IPS-15b (cell line): Measurements from ENCODE around the gene RAPSN.

Experiments used
- H3K27me3 ChIP-seq: one replicate; pipeline ENCODE4 v1.6.1; 2013; ENCODE audit warnings: low read length; ENCODE audit not compliant: control insufficient read depth, insufficient read depth
- H3K36me3 ChIP-seq: one replicate; pipeline ENCODE4 v1.6.1; 2013; ENCODE audit warnings: low read length; ENCODE audit not compliant: control insufficient read depth, insufficient read depth
- H3K4me1 ChIP-seq: one replicate; pipeline ENCODE4 v1.6.1; 2013; ENCODE audit warnings: mild to moderate bottlenecking, low read length; ENCODE audit not compliant: control insufficient read depth, insufficient read depth
- H3K4me3 ChIP-seq: one replicate; pipeline ENCODE4 v1.5.1; 2013; ENCODE audit warnings: low read depth, low read length
- H3K9ac ChIP-seq: one replicate; pipeline ENCODE4 v1.6.1; 2013; ENCODE audit warnings: low read depth, mild to moderate bottlenecking, low read length
- H3K9me3 ChIP-seq: one replicate; pipeline ENCODE4 v1.6.1; 2013; ENCODE audit warnings: mild to moderate bottlenecking, low read length; ENCODE audit not compliant: control insufficient read depth, insufficient read depth

RAPSN gene

DNA sequence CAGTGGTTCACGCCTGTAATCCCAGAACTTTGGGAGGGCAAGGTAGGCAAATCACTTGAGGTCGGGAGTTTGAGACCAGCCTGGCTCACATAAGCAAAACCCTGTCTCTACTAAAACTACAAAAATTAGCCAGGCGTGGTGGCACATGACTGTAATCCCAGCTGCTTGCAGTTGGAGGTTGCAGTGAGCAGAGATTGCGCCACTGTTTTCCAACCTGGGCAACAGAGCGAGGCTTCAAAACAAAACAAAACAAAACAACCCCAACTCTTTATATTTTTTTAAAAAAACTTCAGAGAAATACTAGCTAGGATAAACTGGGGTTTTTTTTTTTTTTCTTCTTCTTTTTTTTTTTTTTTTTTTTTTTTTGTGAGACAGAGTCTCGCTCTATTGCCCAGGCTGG is 31.8 kb upstream of the RAPSN start:
- Histone ChIP-seq H3K36me3 (peaks cover 63% of the 10 kb centered on the region), H3K4me1 (no peaks in the 10 kb centered on the region), H3K4me3 (no peak overlapping the region), H3K9me3 (no peaks in the 10 kb centered on the region), H3K27me3 (no peaks in the 10 kb centered on the region), H3K9ac (no peak overlapping the region)

- Histone ChIP-seq H3K36me3 (peaks cover 68% of the 10 kb centered on the region), H3K4me1 (no peaks in the 10 kb centered on the region), H3K9ac (no peak overlapping the region), H3K4me3 (no peak overlapping the region), H3K27me3 (no peaks in the 10 kb centered on the region), H3K9me3 (no peaks in the 10 kb centered on the region)
These were observed 29.9 kb upstream of the RAPSN start for GRCh38 chr11:47478651-47479329.

DNA sequence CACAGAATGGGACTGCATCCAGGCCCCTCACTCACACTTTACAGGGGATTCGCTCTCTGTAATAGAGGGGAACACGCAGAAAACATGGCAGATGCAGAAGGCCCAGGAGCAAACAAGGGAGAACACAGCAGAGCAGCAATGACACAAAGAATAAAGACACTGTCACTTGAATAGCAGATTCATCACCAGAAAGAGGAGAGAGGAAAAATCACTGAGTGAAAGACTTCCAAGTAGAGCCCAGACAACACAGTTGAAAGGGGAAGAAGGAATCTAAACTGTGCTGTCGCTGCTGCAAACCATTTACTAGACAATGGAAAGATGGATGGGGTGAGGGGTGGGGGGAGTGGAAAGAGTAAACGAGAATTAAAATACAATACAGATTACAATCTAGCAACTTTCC is 28.8 kb upstream of the RAPSN start:
- no peak overlapping the region for H3K4me3 ChIP-seq
- no peaks in the 10 kb centered on the region for H3K9me3 ChIP-seq
- peaks cover 64% of the 10 kb centered on the region for H3K36me3 ChIP-seq
- no peaks in the 10 kb centered on the region for H3K4me1 ChIP-seq
- no peak overlapping the region for H3K9ac ChIP-seq
- no peaks in the 10 kb centered on the region for H3K27me3 ChIP-seq

GRCh38 chr11:47477323-47477722 is 28.4 kb upstream of the RAPSN start:
- no peaks in the 10 kb centered on the region for H3K4me1 ChIP-seq
- no peaks in the 10 kb centered on the region for H3K9me3 ChIP-seq
- peaks cover 64% of the 10 kb centered on the region for H3K36me3 ChIP-seq
- H3K4me3 ChIP-seq, result no peak overlapping the region
- H3K27me3 ChIP-seq, result no peaks in the 10 kb centered on the region
- H3K9ac ChIP-seq, result no peak overlapping the region

GRCh38 chr11:47470671-47471070 is 21.7 kb upstream of the RAPSN start:
- H3K36me3 ChIP-seq, result peaks cover 55% of the 10 kb centered on the region
- no peaks in the 10 kb centered on the region for H3K27me3 ChIP-seq
- no peaks in the 10 kb centered on the region for H3K9me3 ChIP-seq
- H3K4me3 ChIP-seq, result no peak overlapping the region
- H3K9ac ChIP-seq, result no peak overlapping the region
- peaks cover 8% of the 10 kb centered on the region for H3K4me1 ChIP-seq

GRCh38 chr11:47469361-47470179 is 20.6 kb upstream of the RAPSN start:
- no peak overlapping the region for H3K4me3 ChIP-seq
- H3K9ac ChIP-seq, result no peak overlapping the region
- no peaks in the 10 kb centered on the region for H3K27me3 ChIP-seq
- H3K9me3 ChIP-seq, result no peaks in the 10 kb centered on the region
- H3K36me3 ChIP-seq, result peaks cover 44% of the 10 kb centered on the region
- peaks cover 17% of the 10 kb centered on the region for H3K4me1 ChIP-seq

- Histone ChIP-seq H3K4me1 (peaks cover 18% of the 10 kb centered on the region), H3K9ac (no peak overlapping the region), H3K27me3 (no peaks in the 10 kb centered on the region), H3K9me3 (no peaks in the 10 kb centered on the region), H3K4me3 (no peak overlapping the region), H3K36me3 (peaks cover 39% of the 10 kb centered on the region)
These were observed 19.8 kb upstream of the RAPSN start for GRCh38 chr11:47468598-47469214.

DNA sequence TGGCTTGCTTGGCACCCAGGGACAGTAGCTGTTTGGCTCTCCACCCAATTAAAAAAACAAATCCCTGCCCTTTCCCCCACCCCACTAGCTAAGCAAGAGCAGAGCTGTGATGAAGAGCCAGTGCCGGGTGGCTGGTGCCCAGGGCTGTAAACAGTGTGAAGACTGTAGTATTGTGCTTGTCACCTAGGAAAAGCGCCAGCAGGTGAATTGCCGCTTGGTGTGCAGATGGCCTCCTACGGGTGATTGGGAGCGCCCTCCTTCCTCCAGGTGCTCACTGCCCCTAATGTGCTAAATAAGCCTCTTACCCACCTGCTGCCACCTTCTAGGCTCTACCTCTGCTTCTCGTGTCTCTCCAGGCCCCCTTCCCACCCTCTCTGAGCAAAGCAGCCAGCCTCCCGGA is 18.4 kb upstream of the RAPSN start:
- H3K27me3 ChIP-seq, result no peaks in the 10 kb centered on the region
- H3K9me3 ChIP-seq, result no peaks in the 10 kb centered on the region
- peaks cover 30% of the 10 kb centered on the region for H3K36me3 ChIP-seq
- no peak overlapping the region for H3K9ac ChIP-seq
- H3K4me1 ChIP-seq, result peaks cover 18% of the 10 kb centered on the region
- no peak overlapping the region for H3K4me3 ChIP-seq

DNA sequence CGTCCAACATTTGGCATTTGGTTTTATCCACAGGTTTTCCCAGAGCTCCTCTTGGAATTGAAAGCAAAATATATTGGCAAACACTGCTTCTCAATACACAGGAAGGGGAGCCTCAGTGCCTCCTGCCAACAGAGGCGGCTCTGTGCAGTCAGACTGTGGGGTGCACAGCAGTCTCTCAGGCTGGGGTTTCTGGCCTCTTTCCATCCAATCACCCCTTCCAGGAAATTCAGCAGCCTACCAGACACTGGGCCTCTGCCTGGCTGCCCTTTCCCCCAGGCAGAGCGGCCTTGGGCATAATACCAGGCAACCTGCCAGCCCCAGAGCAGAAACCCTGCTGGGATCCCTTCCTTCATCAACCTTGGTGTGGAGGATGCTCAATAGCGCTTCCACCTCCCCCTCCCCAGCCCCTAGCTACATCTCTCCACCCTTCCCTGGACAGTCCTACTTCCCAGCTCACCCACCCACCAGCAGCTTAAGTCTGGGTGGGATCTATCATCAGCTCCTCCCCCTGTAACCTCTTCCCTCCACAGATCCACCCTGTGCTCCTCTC is 17.8 kb upstream of the RAPSN start:
- Histone ChIP-seq H3K9me3 (no peaks in the 10 kb centered on the region), H3K27me3 (no peaks in the 10 kb centered on the region), H3K9ac (no peak overlapping the region), H3K4me1 (peaks cover 18% of the 10 kb centered on the region), H3K4me3 (no peak overlapping the region), H3K36me3 (peaks cover 26% of the 10 kb centered on the region)

GRCh38 chr11:47466201-47466600 is 17.3 kb upstream of the RAPSN start:
- H3K36me3 ChIP-seq, result peaks cover 20% of the 10 kb centered on the region
- H3K9ac ChIP-seq, result no peak overlapping the region
- H3K4me3 ChIP-seq, result no peak overlapping the region
- no peaks in the 10 kb centered on the region for H3K9me3 ChIP-seq
- H3K4me1 ChIP-seq, result peaks cover 18% of the 10 kb centered on the region
- no peaks in the 10 kb centered on the region for H3K27me3 ChIP-seq

- no peak overlapping the region for H3K4me3 ChIP-seq
- no peak overlapping the region for H3K9ac ChIP-seq
- H3K4me1 ChIP-seq, result peaks cover 16% of the 10 kb centered on the region
- no peaks in the 10 kb centered on the region for H3K9me3 ChIP-seq
- no peaks in the 10 kb centered on the region for H3K27me3 ChIP-seq
- peaks cover 8% of the 10 kb centered on the region for H3K36me3 ChIP-seq
These were observed 15.5 kb upstream of the RAPSN start for GRCh38 chr11:47464483-47464882.
